ENCODE measurements around the gene SLC12A8. TPM values are rescaled to one million over a fixed set of nuclear protein-coding genes. Genes with fewer than 3 reads are reported as not detected.

The SLC12A8 gene
- total and polyA plus RNA-seq, 9 of the 15 experiments (the other 6 are each of a cell fraction or from before 2014, with no cell fraction given), result 0.04 to 0.33 (median 0.09) TPM; not detected in 4

GRCh38 chr3:125156456-125156855, 56.1 kb downstream of the SLC12A8 start (continued):
- TF ChIP-seq HNRNPUL1 (IDR thresholded peaks at IDR 0.05; ENCODE audit: low read length) (no peak), ZNF436 (CRISPR knock-in tag; IDR thresholded peaks at IDR 0.05) (no peak), BRF2 (IDR thresholded peaks at IDR 0.05; ENCODE audit: borderline replicate concordance, insufficient read depth, insufficient read length) (no peak), ATF7 (IDR thresholded peaks at IDR 0.05) (no peak), SRF (CRISPR knock-in tag; IDR thresholded peaks at IDR 0.05) (no peak)
- TF ChIP-seq, protein P1, sequence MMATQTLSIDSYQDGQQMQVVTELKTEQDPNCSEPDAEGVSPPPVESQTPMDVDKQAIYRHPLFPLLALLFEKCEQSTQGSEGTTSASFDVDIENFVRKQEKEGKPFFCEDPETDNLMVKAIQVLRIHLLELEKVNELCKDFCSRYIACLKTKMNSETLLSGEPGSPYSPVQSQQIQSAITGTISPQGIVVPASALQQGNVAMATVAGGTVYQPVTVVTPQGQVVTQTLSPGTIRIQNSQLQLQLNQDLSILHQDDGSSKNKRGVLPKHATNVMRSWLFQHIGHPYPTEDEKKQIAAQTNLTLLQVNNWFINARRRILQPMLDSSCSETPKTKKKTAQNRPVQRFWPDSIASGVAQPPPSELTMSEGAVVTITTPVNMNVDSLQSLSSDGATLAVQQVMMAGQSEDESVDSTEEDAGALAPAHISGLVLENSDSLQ (IDR thresholded peaks at IDR 0.05), result no peak

DNA sequence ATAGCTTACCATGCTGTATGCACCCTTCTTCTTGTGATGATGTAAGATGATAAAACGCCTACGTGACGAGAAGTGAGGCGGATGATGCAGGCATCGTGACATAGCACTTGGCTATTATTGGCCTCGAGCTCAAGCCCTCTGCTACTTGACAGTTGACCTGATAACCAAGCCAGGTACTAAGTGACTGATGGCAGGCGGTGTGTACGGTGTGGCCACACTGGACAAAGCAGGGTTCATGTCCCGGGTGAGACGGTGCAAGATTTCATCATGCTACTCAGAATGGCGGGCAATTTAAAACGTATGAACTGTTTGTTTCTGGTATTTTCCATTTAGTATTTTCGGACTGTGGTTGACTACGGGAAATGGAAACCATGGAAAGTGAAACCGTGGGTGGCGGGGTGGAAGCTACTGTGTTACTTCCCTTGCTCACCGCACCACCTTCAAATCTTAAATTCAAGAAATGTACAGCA, 57.7 kb downstream of the SLC12A8 start:
- peaks cover 7 to 10% of the 10 kb centered on the region in 2 experiments; a peak in 3 of 5 replicates for H3K4me1 ChIP-seq (replicated peaks in 1 of 2; ENCODE audit: control insufficient read depth in 2 of 2, insufficient read depth in 2 of 2, low read length in 2 of 2)
- no peaks in the 10 kb centered on the region for H3K36me3 ChIP-seq (ENCODE audit: control insufficient read depth, insufficient read depth, low read length)
- ChIA-PET CTCF (ENCODE audit: low intra/inter-chr PET ratio) (no interaction called here), POLR2A (interaction anchor here (0.6 to 1.0 kb wide), 4 partner anchors 14 to 309 kb away, joined by 3 read pairs; no protein-coding TSS in a partner anchor)
- H3K9ac ChIP-seq (ENCODE audit: insufficient read depth in 1 of 2, low read depth in 2 of 2, low read length in 2 of 2), result peak overlapping the region in 1 of 2 experiments; percentile 44; a peak in 2 of 4 replicates
- FAIRE-seq (peak; percentile 68), ATAC-seq (peak; percentile 90), DNase-seq (ENCODE audit: extremely low read depth in 1 of 4, low spot score in 3 of 4) (peak in 2 of 4 experiments; percentile 31 to 68)
- peak overlapping the region; percentile 89 for H2AFZ ChIP-seq (ENCODE audit: low read depth, low read length)
- H4K20me1 ChIP-seq (replicated peaks; ENCODE audit: control insufficient read depth, insufficient read depth, low read length), result no peaks in the 10 kb centered on the region
- WGBS (ENCODE audit: insufficient coverage, low coverage, missing lambda C conversion rate), result 6% methylated on average over 17 of the region's 17 CpGs
- peaks cover 0 to 9% of the 10 kb centered on the region in 2 experiments; a peak in 2 of 5 replicates for H3K27me3 ChIP-seq (ENCODE audit: control insufficient read depth in 2 of 2, insufficient read depth in 2 of 2, low read length in 2 of 2)
- in situ Hi-C loops (cut with MboI) (loop anchor here (25.0 kb wide), 1 partner anchor 432 kb away; the partner anchor contains the start of gene OSBPL11), intact Hi-C loops (cut with micrococcal nuclease) (loop anchor here (5.0 kb wide), 1 partner anchor 432 kb away; no protein-coding TSS in a partner anchor)
- peak overlapping the region; percentile 61; the same call in 1 of the 3 replicates for H3K27ac ChIP-seq (ENCODE audit: extremely low read depth, low read depth, low read length)
- H3K9me1 ChIP-seq (ENCODE audit: control insufficient read depth, insufficient read depth, low read length), result no peaks in the 10 kb centered on the region
- peak overlapping the region; percentile 82 for H3K4me2 ChIP-seq (ENCODE audit: insufficient read depth, low read length)
- H3K4me3 ChIP-seq, result no peak overlapping the region
- no peaks in the 10 kb centered on the region for H3K9me3 ChIP-seq (replicated peaks; ENCODE audit: control insufficient read depth, insufficient read depth, low read depth, low read length)
- no peaks in the 10 kb centered on the region for H3K79me2 ChIP-seq (ENCODE audit: control insufficient read depth, insufficient read depth, low read length)
- BruUV-seq (replicated peaks), result no TSS peak
- no peak for TF ChIP-seq ZNF239 (CRISPR knock-in tag; IDR thresholded peaks at IDR 0.05)
- TF ChIP-seq MXI1 (IDR thresholded peaks at IDR 0.05; ENCODE audit: low read depth, low read length), result no peak
- no peak for TF ChIP-seq ZKSCAN1 (IDR thresholded peaks at IDR 0.05; ENCODE audit: low read depth, low read length)
- TF ChIP-seq SRSF3 (IDR thresholded peaks at IDR 0.05; ENCODE audit: insufficient read depth, low read length), result no peak
- peak; percentile 71 for TF ChIP-seq ZBTB12 (CRISPR knock-in tag; IDR thresholded peaks at IDR 0.05)
- peak; percentile 62; the same call in 1 of the 2 replicates for TF ChIP-seq EP300 (IDR thresholded peaks at IDR 0.05; ENCODE audit: low read length)
- no peak for TF ChIP-seq BCOR (IDR thresholded peaks at IDR 0.05)
- TF ChIP-seq, protein P2, sequence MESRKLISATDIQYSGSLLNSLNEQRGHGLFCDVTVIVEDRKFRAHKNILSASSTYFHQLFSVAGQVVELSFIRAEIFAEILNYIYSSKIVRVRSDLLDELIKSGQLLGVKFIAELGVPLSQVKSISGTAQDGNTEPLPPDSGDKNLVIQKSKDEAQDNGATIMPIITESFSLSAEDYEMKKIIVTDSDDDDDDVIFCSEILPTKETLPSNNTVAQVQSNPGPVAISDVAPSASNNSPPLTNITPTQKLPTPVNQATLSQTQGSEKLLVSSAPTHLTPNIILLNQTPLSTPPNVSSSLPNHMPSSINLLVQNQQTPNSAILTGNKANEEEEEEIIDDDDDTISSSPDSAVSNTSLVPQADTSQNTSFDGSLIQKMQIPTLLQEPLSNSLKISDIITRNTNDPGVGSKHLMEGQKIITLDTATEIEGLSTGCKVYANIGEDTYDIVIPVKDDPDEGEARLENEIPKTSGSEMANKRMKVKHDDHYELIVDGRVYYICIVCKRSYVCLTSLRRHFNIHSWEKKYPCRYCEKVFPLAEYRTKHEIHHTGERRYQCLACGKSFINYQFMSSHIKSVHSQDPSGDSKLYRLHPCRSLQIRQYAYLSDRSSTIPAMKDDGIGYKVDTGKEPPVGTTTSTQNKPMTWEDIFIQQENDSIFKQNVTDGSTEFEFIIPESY (CRISPR knock-in tag; IDR thresholded peaks at IDR 0.05), result no peak
- TF ChIP-seq RHOXF2B (CRISPR knock-in tag; conservative IDR thresholded peaks at IDR 0.05), result no peak
- peak in 1 of 2 experiments; percentile 65; a peak in 1 of 4 replicates for TF ChIP-seq RCOR1 (IDR thresholded peaks at IDR 0.05; ENCODE audit: borderline replicate concordance in 1 of 2, low read depth in 2 of 2, low read length in 2 of 2)
- TF ChIP-seq ZNF224 (CRISPR knock-in tag; IDR thresholded peaks at IDR 0.05), result no peak
